HPDE6-E6E7 (cell line): ENCODE results near the gene VCAM1.
"Not testable (repeated sequence)": the region's sequence is repeated elsewhere in the genome, so short reads cannot be mapped to it uniquely, and the experiment has no call there.

Experiments
- DNase-seq: peaks from one replicate; pipeline ENCODE4 v3.0.0; 2011; ENCODE audit warnings: missing footprints; ENCODE audit errors: extremely low spot score

Gene VCAM1

GRCh38 chr1:100774370-100774769, 54.8 kb downstream of the VCAM1 start:
- DNase-seq, result no peak

DNA sequence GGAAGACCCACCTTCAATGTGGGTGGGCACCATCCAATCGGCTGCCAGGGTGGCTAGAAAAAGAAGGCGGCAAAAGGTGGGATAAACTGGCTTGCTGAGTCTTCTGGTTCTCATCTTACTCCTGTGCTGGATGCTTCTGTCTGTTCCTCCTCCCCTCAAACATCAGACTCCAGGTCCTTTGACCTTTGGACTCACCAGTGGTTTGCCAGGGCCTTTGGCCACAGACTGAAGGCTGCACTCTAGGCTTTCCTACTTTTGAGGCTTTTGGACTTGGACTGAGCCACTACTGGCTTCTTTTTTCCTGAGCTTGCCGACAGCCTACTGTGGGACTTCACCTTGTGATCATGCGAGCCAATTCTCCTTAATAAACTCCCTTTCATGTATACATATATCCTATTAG, 55.9 kb downstream of the VCAM1 start:
- DNase-seq, result no peak

- DNase-seq, result no peak
Measured at GRCh38 chr1:100778748-100779147, 59.2 kb downstream of the VCAM1 start.

DNA sequence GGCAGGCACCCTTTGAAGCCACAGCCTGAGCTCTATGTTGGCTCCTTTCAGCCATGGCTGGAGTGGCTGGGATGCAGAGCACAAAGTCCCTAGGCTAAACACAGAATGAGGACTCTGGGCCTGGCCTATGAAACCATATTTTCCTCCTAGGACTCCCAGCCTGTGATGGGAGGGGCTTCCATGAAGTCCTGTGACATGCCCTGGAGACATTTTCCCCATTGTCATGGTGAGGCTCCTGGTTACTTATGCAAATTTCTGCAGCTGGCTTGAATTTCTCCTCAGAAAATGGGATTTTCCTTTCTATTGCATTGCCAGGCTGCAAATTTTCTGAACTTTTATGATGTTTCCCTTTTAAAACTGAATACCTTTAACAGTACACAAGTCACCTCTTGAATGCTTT, 61.3 kb downstream of the VCAM1 start:
- no peak for DNase-seq

- not testable (repeated sequence) for DNase-seq
Measured at GRCh38 chr1:100781728-100782127, 62.2 kb downstream of the VCAM1 start.

- no peak for DNase-seq
Measured at GRCh38 chr1:100782473-100783039, 63.0 kb downstream of the VCAM1 start.

- DNase-seq, result no peak
Measured at GRCh38 chr1:100785470-100786052, 66.0 kb downstream of the VCAM1 start.

DNA sequence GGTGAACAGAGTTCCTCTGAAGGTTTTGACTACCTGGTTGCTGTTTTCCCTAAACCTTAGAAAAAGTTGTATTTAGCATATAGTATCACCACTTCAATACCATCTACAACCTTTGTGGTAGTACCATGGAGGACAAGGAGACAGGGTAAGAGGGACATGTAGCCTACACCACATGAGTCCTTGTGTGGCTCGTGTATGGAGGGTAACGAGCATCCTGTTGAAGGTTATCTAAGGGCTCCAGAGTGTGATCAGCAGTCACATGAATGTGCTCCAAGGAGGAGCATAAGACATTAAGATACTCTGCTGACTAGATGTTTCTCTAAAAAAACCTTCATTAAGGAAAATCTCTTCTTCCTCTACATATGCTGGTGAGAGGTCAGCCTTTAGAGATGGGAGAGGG, 67.3 kb downstream of the VCAM1 start:
- no peak for DNase-seq
